Measurements from ENCODE around the gene ZNF891.
A peak's percentile ranks its signal among the peaks of the same experiment; 100 is the strongest.

The ZNF891 gene

DNA sequence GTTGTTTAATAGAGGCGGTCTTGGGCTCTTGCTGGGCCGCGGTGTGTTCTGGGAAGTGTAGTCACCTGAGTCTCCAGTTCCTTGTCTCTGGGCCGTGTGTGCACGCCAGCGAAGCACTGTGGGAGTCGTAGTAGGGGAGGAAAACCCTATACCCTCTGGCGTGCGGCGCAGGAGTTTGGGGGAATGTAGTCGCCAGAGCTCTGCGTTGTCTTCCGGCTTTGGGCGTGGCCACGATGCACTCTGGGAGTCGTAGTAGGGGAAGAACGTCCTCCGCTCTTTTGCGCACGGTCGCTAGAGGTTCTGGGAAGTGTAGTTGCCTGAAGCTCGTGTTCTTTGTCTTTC is 50.1 kb downstream of the ZNF891 start:
- CTCF ChIA-PET = interaction anchor here (0.6 to 0.8 kb wide), 3 partner anchors 52 to 178 kb away, joined by 3 to 6 read pairs (median 5); no protein-coding TSS in a partner anchor
- peak; percentile 84 for DNase-seq (ENCODE audit: low spot score)
- POLR2A ChIA-PET (ENCODE audit: low non-redundant PET) = interaction anchor here (0.6 kb wide), 1 partner anchor 43 kb away, joined by 4 read pairs; the partner anchor contains the start of gene ZNF84
- TF ChIP-seq, protein P1, sequence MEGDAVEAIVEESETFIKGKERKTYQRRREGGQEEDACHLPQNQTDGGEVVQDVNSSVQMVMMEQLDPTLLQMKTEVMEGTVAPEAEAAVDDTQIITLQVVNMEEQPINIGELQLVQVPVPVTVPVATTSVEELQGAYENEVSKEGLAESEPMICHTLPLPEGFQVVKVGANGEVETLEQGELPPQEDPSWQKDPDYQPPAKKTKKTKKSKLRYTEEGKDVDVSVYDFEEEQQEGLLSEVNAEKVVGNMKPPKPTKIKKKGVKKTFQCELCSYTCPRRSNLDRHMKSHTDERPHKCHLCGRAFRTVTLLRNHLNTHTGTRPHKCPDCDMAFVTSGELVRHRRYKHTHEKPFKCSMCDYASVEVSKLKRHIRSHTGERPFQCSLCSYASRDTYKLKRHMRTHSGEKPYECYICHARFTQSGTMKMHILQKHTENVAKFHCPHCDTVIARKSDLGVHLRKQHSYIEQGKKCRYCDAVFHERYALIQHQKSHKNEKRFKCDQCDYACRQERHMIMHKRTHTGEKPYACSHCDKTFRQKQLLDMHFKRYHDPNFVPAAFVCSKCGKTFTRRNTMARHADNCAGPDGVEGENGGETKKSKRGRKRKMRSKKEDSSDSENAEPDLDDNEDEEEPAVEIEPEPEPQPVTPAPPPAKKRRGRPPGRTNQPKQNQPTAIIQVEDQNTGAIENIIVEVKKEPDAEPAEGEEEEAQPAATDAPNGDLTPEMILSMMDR (conservative IDR thresholded peaks at IDR 0.05; ENCODE audit: low read depth) = no peak
- H3K27ac ChIP-seq = peak overlapping the region; percentile 99

DNA sequence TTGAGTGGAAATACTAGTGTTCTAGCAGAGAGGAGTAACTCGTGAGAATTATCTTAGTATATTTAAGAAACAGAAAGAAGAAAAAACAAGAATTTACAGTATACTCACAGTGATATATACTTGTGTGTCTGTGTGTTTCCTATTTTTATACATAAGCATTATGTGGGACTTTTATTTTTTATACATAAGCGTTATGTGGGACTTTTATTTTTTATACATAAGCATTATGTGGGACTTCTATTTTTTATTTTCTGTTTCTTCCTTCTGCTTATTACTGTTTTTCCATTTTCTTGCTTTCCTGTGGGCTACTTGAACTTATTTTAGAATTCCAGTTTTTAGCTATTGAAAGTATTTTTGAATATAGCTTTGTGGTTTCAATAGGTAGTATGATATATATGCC is 56.2 kb downstream of the ZNF891 start:
- TF ChIP-seq, protein P1 (conservative IDR thresholded peaks at IDR 0.05; ENCODE audit: low read depth) = no peak
- ChIA-PET POLR2A (ENCODE audit: low non-redundant PET) (no interaction called here), CTCF (interaction anchor here (0.6 to 0.7 kb wide), 2 partner anchors 155 to 158 kb away, joined by 3 read pairs; no protein-coding TSS in a partner anchor)
- H3K27ac ChIP-seq = no peak overlapping the region
- no peak for DNase-seq (ENCODE audit: low spot score)

DNA sequence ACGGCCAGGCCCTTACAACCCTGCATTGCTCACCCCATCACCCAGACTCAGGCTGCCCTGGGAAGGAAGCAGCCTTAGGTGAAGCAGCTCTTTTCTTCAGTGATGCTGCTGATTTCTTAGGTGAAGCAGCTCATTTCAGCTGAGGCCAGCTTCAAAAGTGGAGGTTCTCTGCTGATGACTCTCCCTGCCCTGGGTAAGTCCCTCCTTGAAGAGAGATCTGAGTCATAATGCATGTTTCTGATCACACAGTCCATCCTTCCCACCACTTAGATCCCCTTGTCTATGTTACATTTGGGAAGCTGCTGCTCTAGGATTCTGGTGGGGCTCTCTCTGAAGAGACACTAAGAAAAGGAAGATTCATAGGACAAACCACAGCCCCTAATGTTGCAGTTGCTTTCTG is 66.5 kb downstream of the ZNF891 start:
- ChIA-PET CTCF (no interaction called here), POLR2A (ENCODE audit: low non-redundant PET) (no interaction called here)
- TF ChIP-seq, protein P1 (conservative IDR thresholded peaks at IDR 0.05; ENCODE audit: low read depth) = no peak

DNA sequence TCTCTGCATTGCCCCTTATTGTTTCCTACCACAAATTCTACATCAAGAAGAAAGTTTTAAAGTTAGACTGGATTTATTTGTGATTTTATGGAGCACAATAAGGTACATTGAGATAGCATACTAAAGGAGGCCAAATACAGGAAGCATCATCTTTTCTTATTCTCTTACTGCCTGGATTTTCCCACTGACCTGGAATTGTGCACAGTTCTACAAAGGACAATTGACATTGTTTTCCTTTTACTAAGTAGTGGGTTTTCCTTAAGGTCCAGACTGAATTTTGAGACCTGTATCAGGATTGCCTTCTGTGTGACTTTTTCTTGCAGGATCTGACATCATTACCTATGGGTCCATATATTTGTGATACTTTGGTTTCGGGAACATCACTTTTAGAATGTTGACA is 68.1 kb downstream of the ZNF891 start:
- H3K27ac ChIP-seq = no peak overlapping the region
- CTCF ChIA-PET = no interaction called here
- TF ChIP-seq, protein P1 (conservative IDR thresholded peaks at IDR 0.05; ENCODE audit: low read depth) = no peak
- POLR2A ChIA-PET (ENCODE audit: low non-redundant PET) = no interaction called here
- DNase-seq (ENCODE audit: low spot score) = no peak

More for the DNA sequence above, 66.5 kb downstream of the ZNF891 start:
- H3K27ac ChIP-seq = no peak overlapping the region
- DNase-seq (ENCODE audit: low spot score) = no peak

DNA sequence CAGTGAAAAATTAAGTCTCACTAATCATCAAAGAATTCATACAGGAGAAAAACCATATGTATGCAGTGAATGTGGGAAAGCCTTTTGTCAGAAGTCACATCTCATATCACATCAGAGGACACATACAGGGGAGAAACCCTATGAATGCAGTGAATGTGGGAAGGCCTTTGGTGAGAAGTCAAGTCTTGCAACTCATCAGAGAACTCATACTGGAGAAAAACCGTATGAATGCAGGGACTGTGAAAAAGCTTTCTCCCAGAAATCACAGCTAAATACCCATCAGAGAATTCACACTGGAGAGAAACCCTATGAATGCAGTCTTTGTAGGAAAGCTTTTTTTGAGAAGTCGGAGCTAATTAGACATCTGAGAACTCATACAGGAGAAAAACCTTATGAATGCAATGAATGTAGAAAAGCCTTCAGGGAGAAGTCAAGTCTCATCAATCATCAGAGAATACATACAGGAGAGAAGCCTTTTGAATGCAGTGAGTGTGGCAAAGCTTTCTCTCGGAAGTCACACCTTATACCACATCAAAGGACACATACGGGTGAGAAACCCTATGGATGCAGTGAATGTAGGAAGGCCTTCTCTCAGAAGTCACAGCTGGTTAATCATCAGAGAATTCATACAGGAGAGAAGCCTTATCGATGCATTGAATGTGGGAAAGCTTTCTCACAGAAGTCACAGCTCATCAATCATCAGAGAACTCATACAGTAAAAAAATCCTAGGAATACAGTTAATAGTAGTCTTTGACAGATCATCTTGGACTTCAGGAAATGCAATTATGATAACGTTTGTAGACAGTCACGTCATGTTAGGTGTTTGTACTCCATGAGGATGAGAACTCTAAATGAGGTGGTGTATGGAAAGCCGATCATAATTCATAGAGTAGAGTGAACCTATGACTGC is 71.6 kb downstream of the ZNF891 start:
- DNase-seq (ENCODE audit: low spot score) = no peak
- H3K27ac ChIP-seq = no peak overlapping the region
- TF ChIP-seq, protein P1 (conservative IDR thresholded peaks at IDR 0.05; ENCODE audit: low read depth) = no peak
- ChIA-PET POLR2A (ENCODE audit: low non-redundant PET) (no interaction called here), CTCF (interaction anchor here (0.6 to 0.9 kb wide), 2 partner anchors 71 to 195 kb away, joined by 3 to 5 read pairs; no protein-coding TSS in a partner anchor)

DNA sequence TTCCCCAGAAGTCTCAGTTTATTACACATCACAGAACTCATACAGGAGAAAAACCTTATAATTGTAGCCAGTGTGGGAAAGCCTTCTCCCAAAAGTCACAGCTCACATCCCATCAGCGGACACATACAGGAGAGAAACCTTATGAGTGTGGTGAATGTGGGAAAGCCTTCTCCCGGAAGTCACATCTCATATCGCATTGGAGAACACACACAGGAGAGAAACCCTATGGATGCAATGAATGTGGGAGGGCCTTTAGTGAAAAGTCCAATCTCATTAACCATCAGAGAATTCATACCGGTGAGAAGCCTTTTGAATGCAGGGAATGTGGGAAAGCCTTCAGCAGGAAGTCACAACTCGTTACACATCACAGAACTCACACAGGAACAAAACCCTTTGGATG is 72.6 kb downstream of the ZNF891 start:
- TF ChIP-seq, protein P1 (conservative IDR thresholded peaks at IDR 0.05; ENCODE audit: low read depth) = no peak
- no peak for DNase-seq (ENCODE audit: low spot score)
- ChIA-PET CTCF (no interaction called here), POLR2A (ENCODE audit: low non-redundant PET) (no interaction called here)
- H3K27ac ChIP-seq = no peak overlapping the region

Data from RWPE1 (cell line).